Glutamatergic neuron (in vitro differentiated cells): ENCODE data around the gene NUAK1. TPM values are rescaled to one million over a fixed set of nuclear protein-coding genes. Genes with fewer than 3 reads are reported as not detected.

Experiments
- DNase-seq: peaks from one replicate; pipeline ENCODE4 v3.0.0; 2022
- H3K27ac Mint-ChIP-seq: one replicate; pipeline ENCODE4 v1.8.0; 2020; ENCODE audit warnings: mild to moderate bottlenecking, mixed read lengths, inconsistent platforms; ENCODE audit not compliant: unreplicated experiment
- H3K27me3 Mint-ChIP-seq: one replicate; pipeline ENCODE4 v1.8.0; 2020; ENCODE audit warnings: mild to moderate bottlenecking, moderate library complexity, mixed read lengths, inconsistent platforms; ENCODE audit not compliant: unreplicated experiment
- H3K36me3 Mint-ChIP-seq: one replicate; pipeline ENCODE4 v1.8.0; 2020; ENCODE audit warnings: mild to moderate bottlenecking, mixed read lengths, inconsistent platforms; ENCODE audit not compliant: unreplicated experiment
- H3K4me1 Mint-ChIP-seq: one replicate; pipeline ENCODE4 v1.8.0; 2020; ENCODE audit warnings: mild to moderate bottlenecking, low read depth, mixed read lengths, inconsistent platforms; ENCODE audit not compliant: unreplicated experiment
- H3K4me3 Mint-ChIP-seq: one replicate; pipeline ENCODE4 v1.8.0; 2020; ENCODE audit warnings: mild to moderate bottlenecking, mixed read lengths, inconsistent platforms; ENCODE audit not compliant: unreplicated experiment
- H3K9me3 Mint-ChIP-seq: one replicate; pipeline ENCODE4 v1.8.0; 2020; ENCODE audit warnings: mild to moderate bottlenecking, moderate library complexity, mixed read lengths, inconsistent platforms; ENCODE audit not compliant: unreplicated experiment
- total RNA-seq: library from RNA; stranded (reverse); fragmentation: NEBNext Ultra II Directional; extraction: Animal tissue kit (Norgen Biotek cat#: 25700); gene quantifications from one replicate; pipeline ENCODE4 v1.2.1, GENCODE V29; 2021; ENCODE audit not compliant: unreplicated experiment
- TF ChIP-seq, protein P1 (sequence below): fragments of 200-600 bp; sonication (generic); IDR thresholded peaks from one replicate; pipeline ENCODE4 v1.5.0; 2021; ENCODE audit not compliant: partially characterized antibody, unreplicated experiment

The NUAK1 gene
- total RNA-seq, 1 donor from 2014 or later, result 18.8 TPM

GRCh38 chr12:106173442-106173841 lies 34.7 kb upstream of the NUAK1 start:
- Mint-ChIP-seq H3K4me3 (no peak overlapping the region), H3K9me3 (peaks cover 5% of the 10 kb centered on the region), H3K36me3 (peaks cover 9% of the 10 kb centered on the region), H3K27me3 (peaks cover 12% of the 10 kb centered on the region), H3K4me1 (peaks cover 24% of the 10 kb centered on the region), H3K27ac (no peak overlapping the region)
- TF ChIP-seq, protein P1, sequence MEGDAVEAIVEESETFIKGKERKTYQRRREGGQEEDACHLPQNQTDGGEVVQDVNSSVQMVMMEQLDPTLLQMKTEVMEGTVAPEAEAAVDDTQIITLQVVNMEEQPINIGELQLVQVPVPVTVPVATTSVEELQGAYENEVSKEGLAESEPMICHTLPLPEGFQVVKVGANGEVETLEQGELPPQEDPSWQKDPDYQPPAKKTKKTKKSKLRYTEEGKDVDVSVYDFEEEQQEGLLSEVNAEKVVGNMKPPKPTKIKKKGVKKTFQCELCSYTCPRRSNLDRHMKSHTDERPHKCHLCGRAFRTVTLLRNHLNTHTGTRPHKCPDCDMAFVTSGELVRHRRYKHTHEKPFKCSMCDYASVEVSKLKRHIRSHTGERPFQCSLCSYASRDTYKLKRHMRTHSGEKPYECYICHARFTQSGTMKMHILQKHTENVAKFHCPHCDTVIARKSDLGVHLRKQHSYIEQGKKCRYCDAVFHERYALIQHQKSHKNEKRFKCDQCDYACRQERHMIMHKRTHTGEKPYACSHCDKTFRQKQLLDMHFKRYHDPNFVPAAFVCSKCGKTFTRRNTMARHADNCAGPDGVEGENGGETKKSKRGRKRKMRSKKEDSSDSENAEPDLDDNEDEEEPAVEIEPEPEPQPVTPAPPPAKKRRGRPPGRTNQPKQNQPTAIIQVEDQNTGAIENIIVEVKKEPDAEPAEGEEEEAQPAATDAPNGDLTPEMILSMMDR, result no peak
- no peak for DNase-seq

- peaks cover 8% of the 10 kb centered on the region for H3K4me1 Mint-ChIP-seq
- no peak overlapping the region for H3K4me3 Mint-ChIP-seq
- TF ChIP-seq, protein P1, result no peak
- no peak overlapping the region for H3K27ac Mint-ChIP-seq
- H3K27me3 Mint-ChIP-seq, result peaks cover 7% of the 10 kb centered on the region
- peaks cover 17% of the 10 kb centered on the region for H3K36me3 Mint-ChIP-seq
- no peak for DNase-seq
- peaks cover 7% of the 10 kb centered on the region for H3K9me3 Mint-ChIP-seq
Measured at GRCh38 chr12:106171117-106171750, 32.5 kb upstream of the NUAK1 start.

DNA sequence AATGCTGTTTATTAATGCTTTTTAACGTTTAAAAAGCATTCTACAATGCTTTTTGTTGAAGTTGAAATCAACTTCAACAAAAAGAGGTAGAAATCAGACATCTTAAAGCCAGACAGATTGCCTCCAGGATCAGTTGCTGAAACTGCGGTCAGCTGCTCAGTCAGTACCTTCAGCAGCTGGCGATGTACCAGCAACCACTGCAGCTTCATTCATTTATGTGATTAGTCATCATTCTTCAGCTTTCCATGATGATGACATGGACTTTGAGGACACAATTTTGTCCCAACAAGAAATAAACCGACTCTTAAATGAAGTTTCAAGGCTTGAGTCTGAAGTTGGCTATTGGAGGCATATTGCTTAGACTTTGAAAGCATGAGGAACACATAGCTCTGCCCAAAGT lies 31.5 kb upstream of the NUAK1 start:
- Mint-ChIP-seq H3K27me3 (peaks cover 7% of the 10 kb centered on the region), H3K9me3 (peaks cover 7% of the 10 kb centered on the region), H3K27ac (no peak overlapping the region), H3K4me3 (no peak overlapping the region), H3K4me1 (peaks cover 6% of the 10 kb centered on the region), H3K36me3 (peaks cover 17% of the 10 kb centered on the region)
- no peak for DNase-seq
- TF ChIP-seq, protein P1, result no peak

GRCh38 chr12:106163712-106164111 lies 25.0 kb upstream of the NUAK1 start:
- DNase-seq, result no peak
- Mint-ChIP-seq H3K36me3 (peaks cover 10% of the 10 kb centered on the region), H3K4me1 (no peaks in the 10 kb centered on the region), H3K27ac (no peak overlapping the region), H3K27me3 (peaks cover 1% of the 10 kb centered on the region), H3K9me3 (peaks cover 4% of the 10 kb centered on the region), H3K4me3 (no peak overlapping the region)
- TF ChIP-seq, protein P1, result no peak

DNA sequence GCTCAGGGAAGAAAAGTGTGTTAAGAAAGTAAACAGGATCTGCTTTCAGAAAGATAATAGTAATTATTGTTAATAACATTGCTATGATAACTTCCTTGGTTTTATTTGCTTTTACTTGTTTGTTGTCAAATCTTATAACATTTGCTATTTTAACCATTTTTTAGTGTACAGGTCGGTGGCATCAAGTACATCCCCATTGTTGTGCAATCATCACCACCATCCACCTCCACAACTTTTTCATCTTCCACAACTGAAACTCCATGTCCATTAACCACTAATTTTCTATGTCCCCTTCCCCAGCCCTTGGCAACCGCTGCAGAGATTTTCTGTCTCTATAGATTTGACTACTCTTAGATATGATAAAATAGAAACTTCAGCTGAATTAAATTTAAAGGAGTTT lies 22.7 kb upstream of the NUAK1 start:
- Mint-ChIP-seq H3K36me3 (peaks cover 2% of the 10 kb centered on the region), H3K9me3 (peaks cover under 1% of the 10 kb centered on the region), H3K27ac (no peak overlapping the region), H3K4me3 (no peak overlapping the region), H3K4me1 (no peaks in the 10 kb centered on the region), H3K27me3 (no peaks in the 10 kb centered on the region)
- TF ChIP-seq, protein P1, result no peak
- no peak for DNase-seq
